Mesenteric fat pad (tissue), 1 donor: ENCODE measurements around the gene SMIM1. TPM values are rescaled to one million over a fixed set of nuclear protein-coding genes. Genes with fewer than 3 reads are reported as not detected.

Source experiments
- DNase-seq: peaks from one replicate; pipeline ENCODE4 v3.0.0-alpha.2; 2020; ENCODE audit warnings: low spot score
- total RNA-seq: library from RNA; stranded (reverse); fragmentation: NEBNext Ultra II Directional; extraction: Animal tissue kit (Norgen Biotek cat#: 25700); gene quantifications from one replicate; pipeline ENCODE4 v1.2.1, GENCODE V29; 2021
- donor health status: DM: yes; HTN: yes; CAD: no.

SMIM1 gene
- total RNA-seq, 1 donor from 2014 or later, result 3.7 TPM

- no peak for DNase-seq
Measured at GRCh38 chr1:3817821-3818597, 45.5 kb downstream of the SMIM1 start.

DNA sequence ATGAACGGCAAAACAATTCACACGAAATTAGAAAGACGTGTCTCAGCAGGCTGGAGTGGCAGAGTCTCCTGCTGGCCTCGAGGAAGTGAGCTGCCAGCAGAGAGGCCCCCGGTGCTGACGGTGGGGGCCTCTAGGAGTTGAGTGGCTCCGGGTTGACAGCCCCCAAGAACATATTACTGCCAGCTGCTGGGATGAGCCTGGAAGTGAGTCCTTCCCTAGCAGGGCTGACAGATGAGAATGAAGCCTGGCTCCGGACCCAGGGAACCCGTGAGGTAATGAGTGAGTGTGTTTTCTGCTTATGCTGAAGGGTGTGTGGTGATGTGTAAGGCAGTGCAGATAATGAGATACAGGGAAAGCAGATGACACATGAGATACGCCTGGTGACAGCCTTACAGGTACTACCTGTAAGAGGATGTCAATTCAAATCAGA, 47.2 kb downstream of the SMIM1 start:
- DNase-seq, result no peak

- DNase-seq, result no peak
Measured at GRCh38 chr1:3820316-3820715, 47.8 kb downstream of the SMIM1 start.

- DNase-seq, result no peak
Measured at GRCh38 chr1:3821004-3821403, 48.5 kb downstream of the SMIM1 start.

GRCh38 chr1:3821447-3821846, 48.9 kb downstream of the SMIM1 start:
- no peak for DNase-seq

DNA sequence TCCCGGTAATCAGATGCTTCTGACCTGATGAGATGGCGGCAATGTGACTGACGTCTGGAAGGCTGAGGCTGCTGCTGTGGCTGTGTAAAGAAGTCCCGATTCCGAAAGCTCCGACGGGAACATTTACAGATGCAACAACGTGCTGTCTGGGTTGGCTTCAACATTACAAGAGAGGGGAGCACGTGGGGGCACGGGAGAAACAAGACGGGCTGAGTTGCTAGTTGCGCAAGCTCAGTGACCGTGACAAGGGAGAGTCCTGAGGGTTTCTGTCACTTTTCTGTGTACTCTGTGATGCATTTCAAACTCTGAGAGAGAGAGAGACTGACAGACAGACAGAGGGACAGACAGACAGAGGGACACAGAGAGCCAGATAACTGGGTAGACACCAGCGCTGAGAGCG, 49.4 kb downstream of the SMIM1 start:
- no peak for DNase-seq

GRCh38 chr1:3822421-3822820, 49.9 kb downstream of the SMIM1 start:
- no peak for DNase-seq

- DNase-seq, result no peak
Measured at GRCh38 chr1:3824650-3825049, 52.1 kb downstream of the SMIM1 start.

DNA sequence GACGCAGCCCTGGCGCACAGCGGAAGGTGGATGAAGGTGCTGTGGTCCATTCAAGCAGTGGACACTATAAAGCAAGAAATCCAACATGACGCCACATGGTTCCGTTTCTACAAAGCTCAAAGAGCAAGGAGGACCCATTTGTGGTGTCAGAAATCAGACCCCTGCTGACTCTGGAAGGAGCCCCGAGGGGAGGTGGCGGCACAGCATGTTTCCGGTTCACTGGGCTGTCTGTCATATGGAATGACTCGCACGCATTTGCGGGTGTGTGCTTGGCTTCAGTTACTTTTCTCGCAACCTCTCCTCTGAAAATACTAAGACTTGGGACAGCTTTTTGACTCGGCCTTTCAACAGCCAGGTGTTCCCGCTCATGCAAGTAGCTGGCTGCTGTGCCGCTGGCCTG, 52.8 kb downstream of the SMIM1 start:
- DNase-seq, result no peak

Other genes with a start within 250 kb of the SMIM1 start
- 61.1 TPM for gene MEGF6, start 161.2 kb upstream of the SMIM1 start, total RNA-seq
- gene TPRG1L, start 147.7 kb upstream of the SMIM1 start, total RNA-seq, result 54.0 TPM
- 14.8 TPM for gene WRAP73, start 122.6 kb upstream of the SMIM1 start, total RNA-seq
- gene TP73, start 120.2 kb upstream of the SMIM1 start, total RNA-seq, result not detected
- gene CCDC27, start 20.3 kb upstream of the SMIM1 start, total RNA-seq, result not detected
- gene LRRC47, start 23.7 kb downstream of the SMIM1 start, total RNA-seq, result 38.7 TPM
- 45.0 TPM for gene CEP104, start 84.5 kb downstream of the SMIM1 start, total RNA-seq
- 4.4 TPM for gene DFFB, start 84.7 kb downstream of the SMIM1 start, total RNA-seq
- 20.5 TPM for gene C1orf174, start 127.5 kb downstream of the SMIM1 start, total RNA-seq